DOHH2 (cell line): Measurements from ENCODE around the gene ELANE.
"Not testable (repeated sequence)": the region's sequence is repeated elsewhere in the genome, so short reads cannot be mapped to it uniquely, and the experiment has no call there.

Experiments used
- H3F3A ChIP-seq: fragments of 200-600 bp; sonication (generic), shearing (Covaris generic); 2 replicates; pipeline ENCODE4 v1.6.0; 2016; ENCODE audit warnings: antibody characterized with exemption, mild to moderate bottlenecking; ENCODE audit not compliant: control insufficient read depth, insufficient read depth
- H3K27ac ChIP-seq: fragments of 200-600 bp; sonication (generic); 2 replicates; pipeline ENCODE4 v1.5.1; 2014; ENCODE audit warnings: low read depth, mild to moderate bottlenecking, low read length, moderate library complexity
- H3K27me3 ChIP-seq: fragments of 200-600 bp; sonication (generic); 2 replicates; pipeline ENCODE4 v1.6.1; 2014; ENCODE audit warnings: mild to moderate bottlenecking, low read length, mixed read lengths; ENCODE audit not compliant: control insufficient read depth
- H3K36me3 ChIP-seq: fragments of 200-600 bp; sonication (generic); 2 replicates; pipeline ENCODE4 v1.6.1; 2014; ENCODE audit warnings: mild to moderate bottlenecking, low read length, moderate library complexity, mixed read lengths; ENCODE audit not compliant: control insufficient read depth
- H3K4me1 ChIP-seq: fragments of 200-600 bp; sonication (generic); 2 replicates; pipeline ENCODE4 v1.6.1; 2014; ENCODE audit warnings: mild to moderate bottlenecking, low read length, mixed read lengths; ENCODE audit not compliant: control insufficient read depth
- H3K4me2 ChIP-seq: fragments of 200-600 bp; sonication (generic); 2 replicates; pipeline ENCODE4 v1.6.0; 2014; ENCODE audit warnings: mild to moderate bottlenecking, low read length, moderate library complexity
- H3K4me3 ChIP-seq: fragments of 200-600 bp; sonication (generic); 2 replicates; pipeline ENCODE4 v1.5.1; 2014; ENCODE audit warnings: mild to moderate bottlenecking, low read length, mixed read lengths
- H3K79me2 ChIP-seq: fragments of 200-600 bp; sonication (generic); 2 replicates; pipeline ENCODE4 v1.6.1; 2014; ENCODE audit warnings: mild to moderate bottlenecking, low read length, mixed read lengths; ENCODE audit not compliant: control insufficient read depth
- H3K9me2 ChIP-seq: fragments of 200-600 bp; sonication (generic); replicated peaks from 2 replicates; pipeline ENCODE4 v1.6.1; 2014; ENCODE audit warnings: mild to moderate bottlenecking, low read length, mixed read lengths; ENCODE audit not compliant: control insufficient read depth
- H3K9me3 ChIP-seq: fragments of 200-600 bp; sonication (generic); 2 replicates; pipeline ENCODE4 v1.6.1; 2014; ENCODE audit warnings: antibody characterized with exemption, low read length, mixed read lengths; ENCODE audit not compliant: control insufficient read depth, insufficient read depth
- H4K20me1 ChIP-seq: fragments of 200-600 bp; sonication (generic); 2 replicates; pipeline ENCODE4 v1.6.0; 2014; ENCODE audit warnings: low read depth, mild to moderate bottlenecking, antibody characterized with exemption, low read length, moderate library complexity; ENCODE audit not compliant: control insufficient read depth, insufficient read depth
- EZH2phosphoT487 ChIP-seq: fragments of 200-600 bp; sonication (generic); IDR thresholded peaks from 2 replicates; pipeline ENCODE4 v1.6.1; 2017; ENCODE audit warnings: borderline replicate concordance, mild to moderate bottlenecking, antibody characterized with exemption, low read length, moderate library complexity, mixed read lengths
- TF ChIP-seq, protein P1 (sequence below): fragments of 200-600 bp; sonication (generic); IDR thresholded peaks from one replicate; pipeline ENCODE4 v1.5.1; 2014; ENCODE audit warnings: antibody characterized with exemption, mild to moderate bottlenecking, low read depth, low read length; ENCODE audit not compliant: poor library complexity, severe bottlenecking

ELANE gene

GRCh38 chr19:815775-816499 is 36.2 kb upstream of the ELANE start:
- H4K20me1 ChIP-seq, result no peaks in the 10 kb centered on the region
- peaks cover 40% of the 10 kb centered on the region for H3K36me3 ChIP-seq
- no peaks in the 10 kb centered on the region for H3K9me2 ChIP-seq
- no peak overlapping the region for H3K27ac ChIP-seq
- no peaks in the 10 kb centered on the region for H3K4me1 ChIP-seq
- peaks cover 9% of the 10 kb centered on the region; the same call in 1 of the 2 replicates for H3F3A ChIP-seq
- no peak overlapping the region for H3K4me2 ChIP-seq
- H3K4me3 ChIP-seq, result no peak overlapping the region
- no peaks in the 10 kb centered on the region for H3K79me2 ChIP-seq
- no peaks in the 10 kb centered on the region for H3K9me3 ChIP-seq
- TF ChIP-seq, protein P1, sequence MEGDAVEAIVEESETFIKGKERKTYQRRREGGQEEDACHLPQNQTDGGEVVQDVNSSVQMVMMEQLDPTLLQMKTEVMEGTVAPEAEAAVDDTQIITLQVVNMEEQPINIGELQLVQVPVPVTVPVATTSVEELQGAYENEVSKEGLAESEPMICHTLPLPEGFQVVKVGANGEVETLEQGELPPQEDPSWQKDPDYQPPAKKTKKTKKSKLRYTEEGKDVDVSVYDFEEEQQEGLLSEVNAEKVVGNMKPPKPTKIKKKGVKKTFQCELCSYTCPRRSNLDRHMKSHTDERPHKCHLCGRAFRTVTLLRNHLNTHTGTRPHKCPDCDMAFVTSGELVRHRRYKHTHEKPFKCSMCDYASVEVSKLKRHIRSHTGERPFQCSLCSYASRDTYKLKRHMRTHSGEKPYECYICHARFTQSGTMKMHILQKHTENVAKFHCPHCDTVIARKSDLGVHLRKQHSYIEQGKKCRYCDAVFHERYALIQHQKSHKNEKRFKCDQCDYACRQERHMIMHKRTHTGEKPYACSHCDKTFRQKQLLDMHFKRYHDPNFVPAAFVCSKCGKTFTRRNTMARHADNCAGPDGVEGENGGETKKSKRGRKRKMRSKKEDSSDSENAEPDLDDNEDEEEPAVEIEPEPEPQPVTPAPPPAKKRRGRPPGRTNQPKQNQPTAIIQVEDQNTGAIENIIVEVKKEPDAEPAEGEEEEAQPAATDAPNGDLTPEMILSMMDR, result no peak
- TF ChIP-seq EZH2phosphoT487, result no peak
- H3K27me3 ChIP-seq, result no peaks in the 10 kb centered on the region

DNA sequence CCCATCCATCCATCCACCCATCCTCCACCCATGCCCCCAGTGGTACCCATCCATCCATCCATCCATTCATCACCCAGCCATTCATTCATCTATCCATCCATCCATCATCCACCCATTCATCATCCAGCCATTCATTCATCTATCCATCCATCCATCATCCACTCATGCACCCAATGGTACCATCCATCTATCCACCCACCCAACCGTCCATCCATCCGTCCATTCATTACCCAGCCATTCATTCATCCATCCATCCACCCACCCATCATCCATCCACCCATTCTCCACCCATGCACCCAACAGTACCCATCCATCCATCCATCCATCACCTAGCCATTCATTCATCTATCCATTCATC is 35.6 kb upstream of the ELANE start:
- no peak for TF ChIP-seq EZH2phosphoT487
- TF ChIP-seq, protein P1, result no peak
- Histone ChIP-seq H4K20me1 (no peaks in the 10 kb centered on the region), H3K4me3 (no peak overlapping the region), H3K4me2 (no peak overlapping the region), H3K27ac (no peak overlapping the region), H3K27me3 (no peaks in the 10 kb centered on the region), H3K9me2 (no peaks in the 10 kb centered on the region), H3K36me3 (peaks cover 35% of the 10 kb centered on the region), H3K4me1 (no peaks in the 10 kb centered on the region), H3K79me2 (no peaks in the 10 kb centered on the region), H3F3A (peaks cover 5% of the 10 kb centered on the region; the same call in 1 of the 2 replicates), H3K9me3 (no peaks in the 10 kb centered on the region)

DNA sequence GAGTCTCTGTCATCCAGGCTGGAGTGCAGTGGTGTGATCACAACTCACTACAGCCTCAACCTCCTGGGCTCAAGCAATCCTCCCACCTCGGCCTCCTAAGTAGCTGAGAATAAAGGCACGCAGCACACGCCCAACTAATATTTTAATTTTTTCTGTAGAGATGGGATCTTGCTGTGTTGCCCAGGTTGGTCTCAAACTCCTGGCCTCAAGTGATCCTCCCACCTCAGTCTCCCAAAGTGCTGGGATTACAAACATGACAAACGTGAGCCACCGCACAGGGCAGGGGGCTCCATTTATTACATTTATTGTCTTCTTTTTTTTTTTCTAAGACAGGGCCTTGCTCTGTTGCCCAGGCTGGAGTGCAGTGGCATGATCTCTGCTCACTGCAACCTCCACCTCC is 31.9 kb upstream of the ELANE start:
- not testable (repeated sequence) for H3K9me3 ChIP-seq, H3K9me2 ChIP-seq, H3K27ac ChIP-seq, H3K27me3 ChIP-seq, H4K20me1 ChIP-seq, H3K4me2 ChIP-seq, H3K4me1 ChIP-seq, H3K36me3 ChIP-seq, H3K79me2 ChIP-seq, H3F3A ChIP-seq, H3K4me3 ChIP-seq

DNA sequence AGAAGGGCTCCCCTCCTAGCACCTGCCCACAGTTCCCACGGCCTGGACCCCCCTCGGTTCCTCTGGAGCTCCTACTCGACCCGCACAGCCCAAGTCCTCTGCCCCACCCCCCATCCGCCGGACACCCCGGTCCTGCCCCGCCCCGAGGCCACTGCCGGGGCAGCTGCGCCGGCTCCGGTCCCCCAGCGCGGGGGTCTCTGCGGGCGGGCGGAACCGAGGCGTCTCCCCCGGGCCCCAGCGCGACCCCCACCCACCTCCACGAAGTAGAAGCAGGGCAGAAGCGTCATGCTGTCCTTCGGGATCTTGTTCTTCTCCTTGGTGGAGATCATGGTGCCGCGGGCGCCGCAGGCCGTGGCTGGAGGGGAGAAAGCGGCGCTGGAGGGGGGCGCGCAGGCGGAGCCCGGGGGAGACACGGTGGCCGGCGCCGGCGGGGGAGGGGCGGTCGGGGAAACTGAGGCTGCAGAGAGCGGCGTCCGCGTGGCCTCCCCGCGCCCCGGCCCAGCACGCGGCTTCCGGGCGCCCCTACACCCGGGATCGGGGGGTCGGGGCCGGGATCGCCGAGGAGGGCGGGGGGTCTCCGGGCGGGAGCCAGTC is 30.8 kb upstream of the ELANE start:
- Histone ChIP-seq H3K4me3 (no peak overlapping the region), H3K27ac (no peak overlapping the region)
- TF ChIP-seq, protein P1, result no peak
- no peak for TF ChIP-seq EZH2phosphoT487

More for the DNA sequence above, 30.8 kb upstream of the ELANE start:
- no peaks in the 10 kb centered on the region for H3K9me2 ChIP-seq
- H3K36me3 ChIP-seq, result no peaks in the 10 kb centered on the region
- no peaks in the 10 kb centered on the region for H3K79me2 ChIP-seq
- no peaks in the 10 kb centered on the region for H3K4me1 ChIP-seq
- 0 out of 2 replicates have a peak, but pooled peaks cover 2% of the 10 kb centered on the region for H3F3A ChIP-seq
- H4K20me1 ChIP-seq, result no peaks in the 10 kb centered on the region
- no peaks in the 10 kb centered on the region for H3K9me3 ChIP-seq
- H3K4me2 ChIP-seq, result no peak overlapping the region
- no peaks in the 10 kb centered on the region for H3K27me3 ChIP-seq
